Right atrium auricular region (tissue), 2 donors: ENCODE data around the gene SCYGR5. TPM values are rescaled to one million over a fixed set of nuclear protein-coding genes. Genes with fewer than 3 reads are reported as not detected.
"Not testable (repeated sequence)": the region's sequence is repeated elsewhere in the genome, so short reads cannot be mapped to it uniquely, and the experiment has no call there.

Source experiments
- DNase-seq: peaks from one replicate; pipeline ENCODE4 v3.0.0-alpha.2; 2019; ENCODE audit warnings: low spot score
- H3K27ac ChIP-seq, 2 donors: fragments of 200-600 bp; sonication (generic); 1 replicate in 1 of 2; 2 replicates in 1 of 2; pipeline ENCODE4 v1.5.1; 2016 to 2019
- H3K27me3 ChIP-seq, 2 donors: fragments of 200-600 bp; sonication (generic); one replicate each; pipeline versions ENCODE4 v1.5.1 to v1.6.0; 2017 to 2019
- H3K36me3 ChIP-seq: fragments of 200-600 bp; sonication (generic); one replicate; pipeline ENCODE4 v1.5.1; 2016
- H3K4me1 ChIP-seq, 2 donors: fragments of 200-600 bp; sonication (generic); one replicate each; pipeline versions ENCODE4 v1.5.1 to v1.6.0; 2017 to 2019
- H3K4me3 ChIP-seq, 2 donors: fragments of 200-600 bp; sonication (generic); 1 replicate in 1 of 2; 2 replicates in 1 of 2; pipeline ENCODE4 v1.5.1; 2017 to 2019; ENCODE audit warnings: mild to moderate bottlenecking in 1 of 2, moderate library complexity in 1 of 2
- H3K9me3 ChIP-seq, 2 donors: fragments of 200-600 bp; sonication (generic); one replicate each; pipeline ENCODE4 v1.5.1; 2019
- total RNA-seq, 2 donors: library from RNA; depleted of rRNA; stranded (reverse); fragments of >200 nt; gene quantifications; one replicate each; pipeline ENCODE4 v1.1.0, GENCODE V29; 2016
- TF ChIP-seq, protein P1 (sequence below), 2 donors: fragments of 200-600 bp; sonication (generic); IDR thresholded peaks; one replicate each; pipeline ENCODE4 v1.5.1; 2019; ENCODE audit warnings: antibody characterized with exemption in 2 of 2

The SCYGR5 gene
- total RNA-seq, 2 donors from 2014 or later = not detected

DNA sequence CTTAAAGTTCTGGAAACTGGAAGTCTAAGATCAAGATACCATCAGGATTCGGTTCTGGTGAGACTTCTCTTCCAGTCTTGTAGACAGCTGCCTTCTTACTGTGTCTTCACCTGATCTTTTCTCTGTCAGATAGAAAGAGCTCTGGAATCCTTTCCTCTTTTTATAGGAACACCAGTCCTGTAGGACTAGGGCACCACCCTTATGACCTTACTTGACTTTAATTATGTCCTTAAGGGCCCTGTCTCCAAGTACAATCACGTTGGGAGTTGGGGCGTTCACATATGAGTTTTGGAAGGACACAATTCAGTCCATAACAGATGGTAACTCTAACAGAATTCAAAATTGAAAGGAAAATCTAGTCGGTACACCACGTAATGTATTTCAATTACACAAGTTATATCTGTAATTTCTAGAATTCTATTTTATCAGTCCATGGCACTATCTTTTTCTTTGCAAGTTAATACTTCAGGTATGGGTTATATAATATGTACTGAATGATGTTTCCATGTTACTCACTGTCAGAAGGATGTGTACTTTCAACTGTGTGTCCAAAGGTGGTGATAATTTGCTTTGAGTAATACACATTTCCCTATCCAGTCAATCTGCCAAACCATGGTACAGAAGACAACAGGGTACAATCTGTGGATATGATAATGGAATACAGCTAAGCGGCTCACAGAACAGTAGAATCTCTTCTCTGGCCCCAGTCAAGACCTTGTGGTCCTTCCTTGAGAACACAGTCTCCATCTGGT, 1.2 kb upstream of the SCYGR5 start:
- Histone ChIP-seq H3K27ac (no peak overlapping the region), H3K9me3 (no peaks in the 10 kb centered on the region), H3K36me3 (no peaks in the 10 kb centered on the region), H3K4me3 (no peak overlapping the region), H3K27me3 (no peaks in the 10 kb centered on the region), H3K4me1 (no peaks in the 10 kb centered on the region)
- no peak for DNase-seq
- TF ChIP-seq, protein P1, sequence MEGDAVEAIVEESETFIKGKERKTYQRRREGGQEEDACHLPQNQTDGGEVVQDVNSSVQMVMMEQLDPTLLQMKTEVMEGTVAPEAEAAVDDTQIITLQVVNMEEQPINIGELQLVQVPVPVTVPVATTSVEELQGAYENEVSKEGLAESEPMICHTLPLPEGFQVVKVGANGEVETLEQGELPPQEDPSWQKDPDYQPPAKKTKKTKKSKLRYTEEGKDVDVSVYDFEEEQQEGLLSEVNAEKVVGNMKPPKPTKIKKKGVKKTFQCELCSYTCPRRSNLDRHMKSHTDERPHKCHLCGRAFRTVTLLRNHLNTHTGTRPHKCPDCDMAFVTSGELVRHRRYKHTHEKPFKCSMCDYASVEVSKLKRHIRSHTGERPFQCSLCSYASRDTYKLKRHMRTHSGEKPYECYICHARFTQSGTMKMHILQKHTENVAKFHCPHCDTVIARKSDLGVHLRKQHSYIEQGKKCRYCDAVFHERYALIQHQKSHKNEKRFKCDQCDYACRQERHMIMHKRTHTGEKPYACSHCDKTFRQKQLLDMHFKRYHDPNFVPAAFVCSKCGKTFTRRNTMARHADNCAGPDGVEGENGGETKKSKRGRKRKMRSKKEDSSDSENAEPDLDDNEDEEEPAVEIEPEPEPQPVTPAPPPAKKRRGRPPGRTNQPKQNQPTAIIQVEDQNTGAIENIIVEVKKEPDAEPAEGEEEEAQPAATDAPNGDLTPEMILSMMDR (IDR thresholded peaks at IDR 0.05) = no peak

DNA sequence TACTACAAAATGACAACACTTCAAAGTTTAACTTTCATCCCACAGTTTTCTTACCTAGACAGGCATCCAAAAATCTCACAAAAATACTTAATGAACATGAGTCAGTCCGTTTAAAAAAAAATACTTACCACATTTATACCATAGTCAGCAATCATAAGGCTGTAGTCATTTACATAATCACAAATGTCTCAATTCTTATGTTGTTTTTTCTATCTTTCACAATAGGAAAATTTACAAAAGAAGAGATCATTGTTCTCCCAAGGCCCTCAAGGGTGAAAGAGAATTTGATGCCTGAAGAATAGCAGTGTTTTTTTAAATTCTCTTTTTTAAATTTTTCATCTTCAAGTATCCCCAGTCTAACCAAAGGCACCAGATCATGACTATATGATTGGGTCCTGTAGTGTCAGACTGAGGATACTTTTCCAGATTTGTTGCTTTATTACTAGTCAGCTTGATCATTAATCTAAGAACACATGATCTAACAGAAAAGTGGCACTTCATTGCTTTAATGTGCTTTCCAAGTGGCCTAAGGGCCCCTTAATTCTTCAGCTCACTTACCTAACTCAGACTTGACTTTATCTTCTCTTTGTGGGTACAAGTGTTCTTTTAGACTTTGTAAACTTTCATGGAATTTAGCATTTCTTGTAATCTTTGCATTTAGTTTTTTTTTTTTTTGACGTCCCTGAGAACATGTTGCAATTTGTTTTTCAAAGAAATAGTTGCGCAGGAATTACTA, 4.7 kb downstream of the SCYGR5 start:
- DNase-seq = no peak
- no peaks in the 10 kb centered on the region for H3K9me3 ChIP-seq
- H3K4me3 ChIP-seq = no peak overlapping the region
- H3K36me3 ChIP-seq = no peaks in the 10 kb centered on the region
- H3K4me1 ChIP-seq = no peaks in the 10 kb centered on the region
- H3K27me3 ChIP-seq = no peaks in the 10 kb centered on the region
- TF ChIP-seq, protein P1 (IDR thresholded peaks at IDR 0.05) = no peak
- no peak overlapping the region for H3K27ac ChIP-seq

DNA sequence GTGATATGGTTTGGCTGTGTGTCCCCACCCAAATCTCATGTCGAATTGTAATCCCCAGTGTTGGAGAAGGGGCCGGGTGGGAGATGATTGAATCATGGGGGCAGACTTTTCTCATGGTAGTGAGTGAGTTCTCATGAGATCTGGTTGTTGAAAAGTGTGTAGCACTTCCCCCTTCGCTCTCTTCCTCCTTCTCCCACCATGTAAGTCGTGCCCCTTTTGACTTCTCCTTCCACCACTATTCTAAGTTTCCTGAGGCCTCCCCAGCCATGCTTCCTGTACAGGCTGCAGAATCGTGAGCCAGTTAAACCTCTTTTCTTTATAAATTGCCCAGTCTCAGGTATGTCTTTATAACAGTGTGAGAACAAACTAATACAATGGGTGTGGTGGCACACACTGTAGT, 7.0 kb downstream of the SCYGR5 start:
- DNase-seq, H3K4me3 ChIP-seq, H3K27me3 ChIP-seq, H3K4me1 ChIP-seq, H3K36me3 ChIP-seq, H3K9me3 ChIP-seq, H3K27ac ChIP-seq: not testable (repeated sequence)

DNA sequence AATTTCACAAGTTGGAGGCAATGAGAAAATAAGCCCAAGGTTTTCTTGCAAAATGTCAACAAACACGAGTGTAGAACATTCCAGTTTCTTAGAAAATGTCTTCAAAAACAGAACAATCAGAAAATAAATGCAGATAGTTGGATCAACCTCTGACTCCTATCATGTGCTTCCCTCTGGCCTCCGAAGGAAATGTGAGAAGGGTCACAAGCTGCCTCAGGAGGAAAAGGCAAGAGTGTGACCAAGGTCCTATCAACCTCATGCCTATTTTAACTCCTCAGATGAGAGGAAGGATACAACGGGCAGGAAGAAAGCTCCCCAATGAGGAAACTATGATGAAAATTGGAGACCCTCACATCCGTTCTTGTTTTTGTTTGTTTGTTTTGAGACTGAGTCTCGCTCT, 7.9 kb downstream of the SCYGR5 start:
- Histone ChIP-seq H3K4me3 (no peak overlapping the region), H3K27me3 (no peaks in the 10 kb centered on the region), H3K36me3 (no peaks in the 10 kb centered on the region), H3K27ac (no peak overlapping the region), H3K4me1 (no peaks in the 10 kb centered on the region), H3K9me3 (no peaks in the 10 kb centered on the region)
- DNase-seq = no peak
- TF ChIP-seq, protein P1 (IDR thresholded peaks at IDR 0.05) = no peak

DNA sequence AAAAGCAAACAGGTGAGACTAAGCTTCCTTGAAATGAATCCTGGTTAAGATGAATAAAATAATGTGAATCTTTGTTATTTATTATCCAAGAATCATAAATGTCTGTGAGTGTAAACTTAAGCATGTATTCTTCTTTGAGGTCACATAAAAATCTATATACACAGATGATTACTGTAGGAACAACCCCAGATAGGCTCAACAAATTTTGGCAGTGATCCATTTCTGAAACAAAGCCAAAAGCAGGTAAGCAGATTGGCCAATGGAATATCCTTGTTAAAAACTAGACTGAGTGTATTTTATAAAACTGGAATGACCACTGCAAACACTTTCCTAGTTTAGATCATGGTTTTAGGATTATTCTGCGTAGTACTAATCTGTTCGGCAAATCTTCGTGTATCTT, 11.3 kb downstream of the SCYGR5 start:
- Histone ChIP-seq H3K4me1 (no peaks in the 10 kb centered on the region), H3K27ac (no peak overlapping the region), H3K4me3 (no peak overlapping the region), H3K36me3 (no peaks in the 10 kb centered on the region), H3K27me3 (no peaks in the 10 kb centered on the region), H3K9me3 (no peaks in the 10 kb centered on the region)
- TF ChIP-seq, protein P1 (IDR thresholded peaks at IDR 0.05) = no peak
- DNase-seq = no peak

DNA sequence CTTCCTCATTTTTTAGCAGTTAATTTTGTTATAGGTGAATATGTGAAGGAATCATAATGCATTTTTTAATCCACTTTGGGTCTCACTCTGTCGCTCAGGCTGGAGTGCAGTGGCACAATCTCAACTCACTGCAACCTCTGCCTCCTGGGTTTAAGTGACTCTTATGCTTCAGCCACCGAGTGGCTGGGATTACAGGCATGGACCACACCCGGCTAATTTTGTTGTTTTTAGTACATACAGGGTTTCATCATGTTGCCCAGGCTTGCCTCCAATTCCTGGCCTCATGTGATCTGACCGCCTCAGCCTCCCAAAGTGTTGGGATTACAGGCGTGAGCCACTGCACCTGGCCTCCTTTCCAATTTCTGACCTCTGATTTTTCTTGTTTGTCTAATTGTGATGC, 17.7 kb downstream of the SCYGR5 start:
- Histone ChIP-seq H3K9me3 (no peaks in the 10 kb centered on the region), H3K27ac (no peak overlapping the region), H3K4me3 (no peak overlapping the region), H3K27me3 (no peaks in the 10 kb centered on the region), H3K4me1 (no peaks in the 10 kb centered on the region), H3K36me3 (no peaks in the 10 kb centered on the region)
- TF ChIP-seq, protein P1 (IDR thresholded peaks at IDR 0.05) = no peak
- no peak for DNase-seq
